SK-N-SH (cell line): ENCODE data around the gene ARL4D.

Experiments
- FOXJ3 ChIP-seq: sonication (generic); formaldehyde crosslinking; IDR thresholded peaks from 2 replicates; pipeline ENCODE4 v1.5.1; 2020; ENCODE audit warnings: mild to moderate bottlenecking, missing genetic modification reagents
- POLR2AphosphoS5 ChIP-seq: IDR thresholded peaks from 2 replicates; pipeline ENCODE4 v1.6.1; 2012; ENCODE audit warnings: low read depth, low read length
- RAD21 ChIP-seq: IDR thresholded peaks from 2 replicates; pipeline ENCODE4 v1.6.1; 2012; ENCODE audit warnings: mild to moderate bottlenecking, low read length
- RXRA ChIP-seq: IDR thresholded peaks from 2 replicates; pipeline ENCODE4 v1.4.0; 2012; ENCODE audit warnings: low read depth, mild to moderate bottlenecking, borderline replicate concordance
- TAF1 ChIP-seq: IDR thresholded peaks from 2 replicates; pipeline ENCODE4 v1.6.1; 2012; ENCODE audit warnings: low read depth, mild to moderate bottlenecking, low read length, moderate library complexity, borderline replicate concordance
- YY1 ChIP-seq: IDR thresholded peaks from 2 replicates; pipeline ENCODE4 v1.4.0; 2012; ENCODE audit warnings: low read depth, mild to moderate bottlenecking
- TF ChIP-seq, protein P1 (sequence below): fragments of 200-600 bp; sonication (generic); IDR thresholded peaks from 2 replicates; pipeline ENCODE4 v1.6.1; 2017; ENCODE audit warnings: antibody characterized with exemption, mild to moderate bottlenecking, moderate library complexity
- TF ChIP-seq, protein P2 (sequence below): IDR thresholded peaks from 2 replicates; pipeline ENCODE4 v1.4.0; 2012; ENCODE audit warnings: low read depth, borderline replicate concordance
- TF ChIP-seq, protein P3 (sequence below): IDR thresholded peaks from 2 replicates; pipeline ENCODE4 v1.4.0; 2012; ENCODE audit warnings: low read depth

GRCh38 chr17:43359469-43360110, 39.2 kb upstream of the ARL4D start:
- TF ChIP-seq, protein P1, sequence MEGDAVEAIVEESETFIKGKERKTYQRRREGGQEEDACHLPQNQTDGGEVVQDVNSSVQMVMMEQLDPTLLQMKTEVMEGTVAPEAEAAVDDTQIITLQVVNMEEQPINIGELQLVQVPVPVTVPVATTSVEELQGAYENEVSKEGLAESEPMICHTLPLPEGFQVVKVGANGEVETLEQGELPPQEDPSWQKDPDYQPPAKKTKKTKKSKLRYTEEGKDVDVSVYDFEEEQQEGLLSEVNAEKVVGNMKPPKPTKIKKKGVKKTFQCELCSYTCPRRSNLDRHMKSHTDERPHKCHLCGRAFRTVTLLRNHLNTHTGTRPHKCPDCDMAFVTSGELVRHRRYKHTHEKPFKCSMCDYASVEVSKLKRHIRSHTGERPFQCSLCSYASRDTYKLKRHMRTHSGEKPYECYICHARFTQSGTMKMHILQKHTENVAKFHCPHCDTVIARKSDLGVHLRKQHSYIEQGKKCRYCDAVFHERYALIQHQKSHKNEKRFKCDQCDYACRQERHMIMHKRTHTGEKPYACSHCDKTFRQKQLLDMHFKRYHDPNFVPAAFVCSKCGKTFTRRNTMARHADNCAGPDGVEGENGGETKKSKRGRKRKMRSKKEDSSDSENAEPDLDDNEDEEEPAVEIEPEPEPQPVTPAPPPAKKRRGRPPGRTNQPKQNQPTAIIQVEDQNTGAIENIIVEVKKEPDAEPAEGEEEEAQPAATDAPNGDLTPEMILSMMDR: no peak
- TF ChIP-seq TAF1: no peak
- TF ChIP-seq YY1: no peak
- TF ChIP-seq POLR2AphosphoS5: no peak
- TF ChIP-seq RXRA: no peak
- TF ChIP-seq, protein P2, sequence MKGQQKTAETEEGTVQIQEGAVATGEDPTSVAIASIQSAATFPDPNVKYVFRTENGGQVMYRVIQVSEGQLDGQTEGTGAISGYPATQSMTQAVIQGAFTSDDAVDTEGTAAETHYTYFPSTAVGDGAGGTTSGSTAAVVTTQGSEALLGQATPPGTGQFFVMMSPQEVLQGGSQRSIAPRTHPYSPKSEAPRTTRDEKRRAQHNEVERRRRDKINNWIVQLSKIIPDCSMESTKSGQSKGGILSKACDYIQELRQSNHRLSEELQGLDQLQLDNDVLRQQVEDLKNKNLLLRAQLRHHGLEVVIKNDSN: no peak
- TF ChIP-seq RAD21: no peak
- TF ChIP-seq, protein P3, sequence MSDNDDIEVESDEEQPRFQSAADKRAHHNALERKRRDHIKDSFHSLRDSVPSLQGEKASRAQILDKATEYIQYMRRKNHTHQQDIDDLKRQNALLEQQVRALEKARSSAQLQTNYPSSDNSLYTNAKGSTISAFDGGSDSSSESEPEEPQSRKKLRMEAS: no peak
- no peak for TF ChIP-seq FOXJ3 (CRISPR knock-in tag)
